Hematopoietic multipotent progenitor cell treated with erythropoietin and hydrocortisone succinate and interleukin-3 and kit ligand, for 6 days (in vitro differentiated cells): ENCODE data around the gene BRMS1L.
A peak's percentile ranks its signal among the peaks of the same experiment; 100 is the strongest.

ENCODE experiments used
- DNase-seq: peaks from one replicate; pipeline ENCODE4 v3.0.0-alpha.2; 2015

BRMS1L gene

GRCh38 chr14:35866595-35867279 lies 40.6 kb downstream of the BRMS1L start:
- DNase-seq, result no peak

- DNase-seq, result no peak
Measured at GRCh38 chr14:35867280-35867629, 41.1 kb downstream of the BRMS1L start.

GRCh38 chr14:35875296-35875695 lies 49.2 kb downstream of the BRMS1L start:
- no peak for DNase-seq

- no peak for DNase-seq
Measured at GRCh38 chr14:35877276-35877675, 51.1 kb downstream of the BRMS1L start.

- DNase-seq, result peak; percentile 20
Measured at GRCh38 chr14:35878272-35879150, 52.4 kb downstream of the BRMS1L start.

- no peak for DNase-seq
Measured at GRCh38 chr14:35879151-35879648, 53.1 kb downstream of the BRMS1L start.

- DNase-seq, result peak; percentile 63
Measured at GRCh38 chr14:35879654-35880249, 53.6 kb downstream of the BRMS1L start.

- no peak for DNase-seq
Measured at GRCh38 chr14:35881280-35881679, 55.1 kb downstream of the BRMS1L start.

GRCh38 chr14:35883677-35884293 lies 57.6 kb downstream of the BRMS1L start:
- DNase-seq, result peak; percentile 64

GRCh38 chr14:35890308-35890707 lies 64.2 kb downstream of the BRMS1L start:
- no peak for DNase-seq

GRCh38 chr14:35895256-35895655 lies 69.1 kb downstream of the BRMS1L start:
- no peak for DNase-seq

- DNase-seq, result no peak
Measured at GRCh38 chr14:35897616-35898111, 71.5 kb downstream of the BRMS1L start.

GRCh38 chr14:35898217-35898775 lies 72.2 kb downstream of the BRMS1L start:
- DNase-seq, result no peak

GRCh38 chr14:35900741-35901140 lies 74.6 kb downstream of the BRMS1L start:
- no peak for DNase-seq

- no peak for DNase-seq
Measured at GRCh38 chr14:35909665-35910064, 83.5 kb downstream of the BRMS1L start.

- DNase-seq, result no peak
Measured at GRCh38 chr14:35910191-35910590, 84.1 kb downstream of the BRMS1L start.

- no peak for DNase-seq
Measured at GRCh38 chr14:35911097-35911496, 85.0 kb downstream of the BRMS1L start.

GRCh38 chr14:35915185-35915584 lies 89.0 kb downstream of the BRMS1L start:
- no peak for DNase-seq

GRCh38 chr14:35915775-35916174 lies 89.6 kb downstream of the BRMS1L start:
- no peak for DNase-seq
